Activated T-helper 1 cell treated with anti-CD3 and anti-CD28 coated beads, Interleukin-12 subunit alpha, Interleukin-12 subunit beta, Interleukin-2, Interleukin-4 antibody, amounts not matched to agents 30 ng/mL and 10 ng/mL and 1 ng/mL, durations not matched to agents 14 hours and 24 hours and 36 hours (primary cell): ENCODE results near the gene NAGLU. TPM values are rescaled to one million over a fixed set of nuclear protein-coding genes. Genes with fewer than 3 reads are reported as not detected.

Source experiments
- DNase-seq: peaks from one replicate; pipeline ENCODE4 v3.0.0; 2021; ENCODE audit warnings: low spot score
- H3K27ac Mint-ChIP-seq: one replicate; pipeline ENCODE4 v1.8.0; 2021; ENCODE audit warnings: mild to moderate bottlenecking, mixed read lengths
- H3K27me3 Mint-ChIP-seq: one replicate; pipeline ENCODE4 v1.8.0; 2022; ENCODE audit warnings: mild to moderate bottlenecking, moderate library complexity, mixed read lengths; ENCODE audit not compliant: insufficient read depth
- H3K36me3 Mint-ChIP-seq: one replicate; pipeline ENCODE4 v1.8.0; 2021; ENCODE audit warnings: low read depth, mixed read lengths
- H3K4me1 Mint-ChIP-seq: one replicate; pipeline ENCODE4 v1.8.0; 2021; ENCODE audit warnings: low read depth, mixed read lengths
- H3K4me3 Mint-ChIP-seq: one replicate; pipeline ENCODE4 v1.8.0; 2021; ENCODE audit warnings: mild to moderate bottlenecking, moderate library complexity, mixed read lengths
- H3K9me3 Mint-ChIP-seq: one replicate; pipeline ENCODE4 v1.8.0; 2021; ENCODE audit warnings: mixed read lengths
- intact Hi-C: fragments of 100-400 bp; cut with micrococcal nuclease; formaldehyde crosslinking; loops from one replicate; pipeline ENCODE4 v1.15.1; 2024
- total RNA-seq: library from RNA; stranded (reverse); gene quantifications from 2 replicates; pipeline ENCODE4 v1.2.3, GENCODE V29; 2022

NAGLU gene
- total RNA-seq, 1 donor from 2014 or later = 18.2 TPM

DNA sequence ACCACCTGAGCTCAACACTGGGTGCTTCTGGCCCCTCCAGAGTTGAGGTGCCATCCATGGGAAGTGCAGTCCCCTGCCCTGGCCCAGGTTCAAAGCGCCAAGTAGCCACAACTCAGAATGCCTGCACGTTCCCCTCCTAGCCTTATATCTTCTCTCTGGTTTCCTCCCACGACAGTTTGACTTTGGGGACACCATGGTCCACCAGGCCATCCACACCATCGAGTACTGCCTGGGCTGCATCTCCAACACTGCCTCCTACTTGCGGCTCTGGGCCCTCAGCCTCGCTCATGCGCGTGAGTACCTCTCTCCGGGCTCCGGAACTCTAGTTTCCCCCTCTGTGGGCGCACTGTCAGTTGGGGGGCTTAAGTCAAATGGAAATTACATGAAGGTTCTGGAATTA, 22.4 kb upstream of the NAGLU start:
- no peak for DNase-seq
- peaks cover 2% of the 10 kb centered on the region for H3K27me3 Mint-ChIP-seq
- H3K27ac Mint-ChIP-seq = no peak overlapping the region
- intact Hi-C loops = no loop called here
- peaks cover 5% of the 10 kb centered on the region for H3K4me1 Mint-ChIP-seq
- no peak overlapping the region for H3K4me3 Mint-ChIP-seq
- peaks cover 1% of the 10 kb centered on the region for H3K36me3 Mint-ChIP-seq
- H3K9me3 Mint-ChIP-seq = no peaks in the 10 kb centered on the region

DNA sequence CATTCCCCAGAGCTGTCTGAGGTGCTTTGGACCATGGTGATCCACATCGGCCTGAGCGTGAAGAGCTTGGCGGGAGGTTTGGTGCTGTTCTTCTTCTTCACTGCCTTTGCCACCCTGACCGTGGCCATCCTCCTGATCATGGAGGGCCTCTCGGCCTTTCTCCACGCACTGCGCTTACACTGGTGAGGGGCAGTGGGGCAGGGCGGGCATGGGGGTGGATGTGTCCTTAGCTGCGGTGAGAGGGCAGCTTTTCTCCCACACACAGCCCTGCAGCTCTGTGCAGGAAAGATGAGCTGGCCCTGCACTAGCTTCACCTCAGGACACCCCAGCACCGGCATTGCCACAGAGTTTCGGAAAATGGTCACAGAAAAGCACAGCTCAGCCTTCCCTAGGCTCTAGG, 21.8 kb upstream of the NAGLU start:
- no peak for DNase-seq
- Mint-ChIP-seq H3K27me3 (peaks cover 2% of the 10 kb centered on the region), H3K4me3 (no peak overlapping the region), H3K4me1 (no peaks in the 10 kb centered on the region), H3K27ac (no peak overlapping the region), H3K9me3 (no peaks in the 10 kb centered on the region), H3K36me3 (peaks cover 1% of the 10 kb centered on the region)
- intact Hi-C loops = no loop called here

DNA sequence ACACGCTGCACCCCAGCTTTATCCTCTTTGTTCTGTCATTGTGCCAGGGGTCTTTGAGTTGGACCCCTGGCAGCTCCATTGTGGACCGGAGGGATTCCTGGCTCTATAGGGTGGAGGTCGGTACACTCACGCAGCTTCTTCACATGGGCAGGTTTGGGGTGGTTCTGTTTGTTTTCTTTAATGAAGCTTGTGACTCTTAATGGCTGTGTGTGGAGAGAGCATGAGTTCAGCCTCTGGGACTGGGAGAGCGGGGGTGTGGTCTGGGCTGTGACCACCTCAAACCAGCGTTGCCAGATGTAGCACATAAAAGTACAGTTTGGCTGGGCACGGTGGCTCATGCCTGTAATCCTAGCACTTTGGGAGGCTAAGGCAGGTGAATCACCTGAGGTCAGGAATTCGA, 21.2 kb upstream of the NAGLU start:
- intact Hi-C loops = no loop called here
- Mint-ChIP-seq H3K9me3 (no peaks in the 10 kb centered on the region), H3K27me3 (peaks cover 2% of the 10 kb centered on the region), H3K4me3 (no peak overlapping the region), H3K4me1 (no peaks in the 10 kb centered on the region), H3K36me3 (peaks cover 1% of the 10 kb centered on the region), H3K27ac (no peak overlapping the region)
- no peak for DNase-seq

DNA sequence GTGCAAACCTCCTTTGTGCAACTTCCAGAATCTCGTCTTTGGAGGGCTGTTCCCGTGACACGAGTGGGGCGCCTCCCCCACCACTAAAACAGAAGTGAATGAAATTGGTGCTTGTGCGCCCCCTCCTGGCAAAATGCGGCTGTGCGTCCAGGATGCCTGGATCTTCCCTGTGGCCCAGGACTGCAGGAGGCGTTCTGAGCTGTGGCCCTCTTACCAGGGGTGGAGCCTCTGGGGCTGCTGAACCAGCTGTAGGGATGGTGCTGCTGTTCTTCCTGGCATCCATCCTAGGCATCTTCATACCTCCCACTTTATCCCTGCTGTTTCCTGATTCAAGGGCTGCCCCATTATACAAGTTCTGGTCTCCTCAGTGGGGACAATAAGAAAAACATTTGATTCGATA, 18.5 kb upstream of the NAGLU start:
- Mint-ChIP-seq H3K9me3 (no peaks in the 10 kb centered on the region), H3K36me3 (peaks cover 11% of the 10 kb centered on the region), H3K27me3 (peaks cover 4% of the 10 kb centered on the region), H3K4me1 (no peaks in the 10 kb centered on the region), H3K4me3 (no peak overlapping the region), H3K27ac (no peak overlapping the region)
- DNase-seq = peak; percentile 70
- intact Hi-C loops = loop anchor here (1.0 to 2.0 kb wide), 3 partner anchors 78 to 195 kb away; no protein-coding TSS in a partner anchor

DNA sequence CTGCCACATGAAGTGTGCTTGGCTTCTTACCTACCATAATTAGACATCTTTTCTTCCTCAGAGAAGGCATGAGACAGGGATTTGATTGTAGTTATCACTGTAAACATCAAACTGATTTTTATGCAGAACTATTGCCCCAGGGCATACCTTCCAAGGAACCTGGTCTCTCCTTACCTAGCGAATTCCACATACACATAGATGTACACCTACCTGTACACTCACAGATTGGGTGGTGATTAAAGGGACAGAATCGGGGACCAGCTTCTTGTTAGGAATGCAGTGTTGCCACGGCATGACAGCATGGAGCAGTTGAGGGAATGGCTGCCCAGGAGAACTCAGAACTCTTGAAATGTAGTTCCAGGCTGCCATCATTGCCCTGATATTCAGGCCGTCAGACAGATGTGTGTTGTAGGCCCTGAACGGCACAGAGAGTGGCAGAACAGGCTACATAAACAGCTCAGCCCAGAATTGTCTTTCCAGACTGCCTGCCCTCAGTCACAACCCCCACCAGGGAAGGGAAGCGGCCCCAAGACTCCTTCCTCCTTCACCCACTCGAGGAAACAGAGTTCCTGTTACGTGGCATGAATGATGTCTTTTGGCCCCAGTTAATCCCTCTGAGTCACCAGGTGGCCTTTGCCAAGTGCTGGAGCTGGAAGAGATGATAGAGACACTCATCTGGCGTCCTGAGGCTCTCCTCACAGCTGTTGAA, 17.8 kb upstream of the NAGLU start:
- DNase-seq = no peak
- H3K36me3 Mint-ChIP-seq = peaks cover 11% of the 10 kb centered on the region
- no peak overlapping the region for H3K27ac Mint-ChIP-seq
- H3K4me1 Mint-ChIP-seq = no peaks in the 10 kb centered on the region
- H3K9me3 Mint-ChIP-seq = no peaks in the 10 kb centered on the region
- H3K4me3 Mint-ChIP-seq = no peak overlapping the region
- intact Hi-C loops = no loop called here
- H3K27me3 Mint-ChIP-seq = peaks cover 4% of the 10 kb centered on the region

DNA sequence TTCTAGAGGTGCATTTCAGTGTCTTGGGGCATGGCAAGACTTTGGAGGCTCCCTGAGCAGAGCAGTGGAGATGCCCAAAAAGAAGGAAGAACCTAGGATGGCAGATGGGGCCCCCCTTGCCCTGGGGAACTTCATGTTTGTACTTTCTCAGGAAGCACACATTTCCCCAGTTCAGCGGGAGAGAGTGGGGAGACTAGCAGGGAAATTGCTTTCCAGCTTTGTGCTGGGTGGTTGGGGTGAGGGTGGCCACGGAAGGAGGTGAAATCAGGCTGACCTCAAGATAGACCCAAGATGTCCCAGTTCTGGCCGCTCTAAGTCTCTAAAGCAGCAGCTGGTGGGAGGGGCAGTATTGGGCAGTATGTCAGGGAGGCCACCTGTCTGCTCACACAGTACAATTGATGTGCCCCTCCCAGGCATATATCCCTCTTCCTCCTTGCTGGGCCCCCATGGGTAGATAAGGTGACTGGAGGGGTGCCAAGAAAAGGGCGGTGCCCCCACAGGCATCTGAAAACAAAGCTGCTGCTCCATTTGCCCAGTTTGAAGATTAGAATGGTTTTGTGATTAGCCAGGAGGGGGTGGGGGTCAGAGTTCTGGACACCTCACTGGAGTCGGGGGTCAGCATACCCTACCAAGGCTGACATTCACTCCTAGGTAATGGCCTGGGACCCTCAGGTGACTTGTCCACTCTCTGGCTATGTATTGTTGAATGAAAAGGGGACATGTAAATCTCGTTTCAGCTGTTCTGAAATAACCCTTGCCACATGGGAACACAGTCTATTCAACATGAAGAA, 17.1 kb upstream of the NAGLU start:
- intact Hi-C loops = no loop called here
- H3K27me3 Mint-ChIP-seq = peaks cover 4% of the 10 kb centered on the region
- no peaks in the 10 kb centered on the region for H3K4me1 Mint-ChIP-seq
- DNase-seq = no peak
- H3K4me3 Mint-ChIP-seq = no peak overlapping the region
- H3K27ac Mint-ChIP-seq = no peak overlapping the region
- H3K9me3 Mint-ChIP-seq = no peaks in the 10 kb centered on the region
- peaks cover 11% of the 10 kb centered on the region for H3K36me3 Mint-ChIP-seq

DNA sequence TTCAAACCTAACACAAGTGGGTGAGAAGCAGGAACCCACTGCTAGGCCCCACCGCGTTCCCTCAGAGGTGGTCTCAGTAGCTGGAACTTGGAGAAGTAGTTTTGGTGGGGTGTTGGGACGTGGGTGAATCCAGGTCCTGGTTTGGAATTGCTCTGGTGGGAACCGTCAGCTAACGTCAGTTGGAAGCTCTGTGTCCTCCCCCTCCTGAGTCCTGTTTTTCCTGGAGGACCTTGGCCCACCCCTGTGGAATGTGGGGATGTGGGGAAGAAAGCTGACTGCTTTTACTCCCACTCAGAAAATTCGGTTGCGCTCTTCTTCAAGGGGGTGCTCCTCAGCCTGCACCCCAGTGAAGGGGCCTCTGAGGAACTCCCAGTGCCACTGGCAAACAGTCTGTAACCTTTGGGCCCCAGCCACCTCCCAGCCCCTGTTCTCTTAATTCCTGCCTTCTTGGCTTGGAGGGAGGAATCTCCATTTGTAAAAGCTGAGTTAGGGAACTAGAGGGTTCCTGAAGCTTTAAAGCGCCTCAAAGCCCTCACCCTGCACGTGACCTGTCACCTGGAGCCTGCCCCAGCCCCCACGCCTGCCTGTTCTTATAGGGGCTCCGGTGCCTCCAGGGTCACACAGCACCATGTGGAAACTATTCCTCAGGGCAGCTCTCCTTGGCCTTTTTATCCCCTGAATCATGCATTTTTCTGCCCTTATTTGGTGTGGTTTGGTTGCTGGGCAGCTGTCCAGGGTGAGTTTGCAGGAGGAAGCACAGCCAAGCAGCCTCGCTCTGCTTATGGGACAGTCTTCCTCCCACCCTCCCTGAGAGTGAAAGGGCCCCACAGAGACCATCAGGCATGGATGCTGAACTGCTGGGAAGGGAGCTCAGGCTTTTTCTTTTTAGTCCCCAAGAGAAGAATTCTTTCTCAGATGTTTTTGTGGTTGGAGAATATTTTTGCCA, 16.2 kb upstream of the NAGLU start:
- H3K27ac Mint-ChIP-seq = no peak overlapping the region
- intact Hi-C loops = no loop called here

DNA sequence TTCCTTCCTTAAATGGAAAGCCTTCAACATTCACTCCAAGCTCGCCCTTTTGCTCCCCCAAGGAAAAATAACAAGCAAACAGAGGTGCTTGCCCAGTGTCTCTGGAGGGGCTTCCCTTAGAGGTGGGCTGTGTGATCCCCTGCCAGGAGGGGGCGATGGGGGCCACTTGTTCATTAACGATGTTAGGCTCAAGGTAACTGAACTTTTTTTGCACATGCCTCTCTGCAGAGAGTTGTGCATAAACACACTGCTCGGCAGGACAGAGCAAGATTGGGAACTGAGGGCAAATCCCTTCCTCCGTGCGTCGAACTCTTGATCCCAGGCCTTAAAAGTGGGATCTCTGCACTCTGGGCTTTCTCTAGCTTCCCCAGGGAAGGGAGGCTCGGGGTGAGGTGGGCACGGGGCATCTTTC, 15.5 kb upstream of the NAGLU start:
- no peak for DNase-seq
- no peaks in the 10 kb centered on the region for H3K4me1 Mint-ChIP-seq
- H3K9me3 Mint-ChIP-seq = no peaks in the 10 kb centered on the region
- intact Hi-C loops = no loop called here
- H3K36me3 Mint-ChIP-seq = peaks cover 11% of the 10 kb centered on the region
- peaks cover 6% of the 10 kb centered on the region for H3K27me3 Mint-ChIP-seq
- H3K27ac Mint-ChIP-seq = no peak overlapping the region
- no peak overlapping the region for H3K4me3 Mint-ChIP-seq

More for the DNA sequence above, 16.2 kb upstream of the NAGLU start:
- peaks cover 10% of the 10 kb centered on the region for H3K36me3 Mint-ChIP-seq
- no peak overlapping the region for H3K4me3 Mint-ChIP-seq
- DNase-seq = no peak
- peaks cover 6% of the 10 kb centered on the region for H3K27me3 Mint-ChIP-seq
- no peaks in the 10 kb centered on the region for H3K9me3 Mint-ChIP-seq
- no peaks in the 10 kb centered on the region for H3K4me1 Mint-ChIP-seq

DNA sequence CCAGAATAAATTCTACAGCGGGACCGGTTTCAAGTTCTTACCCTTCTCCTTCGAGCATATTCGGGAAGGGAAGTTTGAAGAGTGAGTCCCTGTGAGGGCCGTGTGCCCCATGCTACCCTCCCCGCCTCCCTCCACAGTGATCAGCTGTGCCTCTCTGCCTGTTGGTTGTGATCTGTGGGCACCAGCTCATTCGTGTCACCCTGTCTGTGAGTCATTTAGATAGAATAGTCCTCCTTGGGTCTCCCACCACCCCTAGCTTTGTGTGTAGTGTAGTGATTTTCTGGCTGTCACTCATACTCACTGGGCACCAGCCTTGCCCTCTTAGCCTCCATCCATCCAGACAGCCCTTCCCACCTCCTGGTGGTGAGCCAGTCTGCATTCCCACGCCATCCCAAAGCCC, 15.0 kb upstream of the NAGLU start:
- Mint-ChIP-seq H3K4me3 (no peak overlapping the region), H3K27me3 (peaks cover 5% of the 10 kb centered on the region), H3K36me3 (peaks cover 11% of the 10 kb centered on the region), H3K4me1 (no peaks in the 10 kb centered on the region), H3K27ac (no peak overlapping the region), H3K9me3 (no peaks in the 10 kb centered on the region)
- DNase-seq = no peak
- intact Hi-C loops = no loop called here

DNA sequence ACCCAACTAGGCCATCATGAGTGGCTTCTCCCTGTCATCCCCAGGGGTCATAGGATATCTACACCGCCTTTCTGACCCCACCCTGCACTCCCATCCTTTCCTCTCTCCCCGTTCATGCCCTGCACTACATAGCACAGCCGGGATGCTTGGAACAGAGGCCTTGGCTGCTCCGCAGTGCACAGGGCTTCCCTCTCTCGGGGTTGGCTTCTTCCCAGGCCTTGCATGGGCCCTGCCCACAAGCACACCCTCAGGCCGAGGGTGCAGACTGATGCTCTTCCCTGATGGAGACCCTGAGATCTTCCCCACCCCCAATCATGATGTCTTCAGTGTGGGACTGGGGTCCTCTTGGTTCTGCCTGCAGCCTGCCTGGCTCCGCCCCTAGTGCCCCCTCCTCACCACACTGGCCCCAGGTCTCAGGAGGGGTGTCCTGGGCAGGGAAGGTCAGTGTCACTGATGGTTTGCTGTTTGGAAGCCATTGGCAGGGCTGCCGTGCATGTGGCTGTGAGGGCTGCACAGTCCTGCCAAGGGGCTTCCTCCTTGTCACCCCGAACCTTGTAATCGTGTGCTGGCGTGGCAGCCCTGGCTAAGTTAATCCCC, 14.3 kb upstream of the NAGLU start:
- Mint-ChIP-seq H3K9me3 (no peaks in the 10 kb centered on the region), H3K27me3 (peaks cover 5% of the 10 kb centered on the region), H3K27ac (no peak overlapping the region), H3K4me1 (no peaks in the 10 kb centered on the region), H3K4me3 (no peak overlapping the region), H3K36me3 (peaks cover 11% of the 10 kb centered on the region)
- no peak for DNase-seq
- intact Hi-C loops = no loop called here

DNA sequence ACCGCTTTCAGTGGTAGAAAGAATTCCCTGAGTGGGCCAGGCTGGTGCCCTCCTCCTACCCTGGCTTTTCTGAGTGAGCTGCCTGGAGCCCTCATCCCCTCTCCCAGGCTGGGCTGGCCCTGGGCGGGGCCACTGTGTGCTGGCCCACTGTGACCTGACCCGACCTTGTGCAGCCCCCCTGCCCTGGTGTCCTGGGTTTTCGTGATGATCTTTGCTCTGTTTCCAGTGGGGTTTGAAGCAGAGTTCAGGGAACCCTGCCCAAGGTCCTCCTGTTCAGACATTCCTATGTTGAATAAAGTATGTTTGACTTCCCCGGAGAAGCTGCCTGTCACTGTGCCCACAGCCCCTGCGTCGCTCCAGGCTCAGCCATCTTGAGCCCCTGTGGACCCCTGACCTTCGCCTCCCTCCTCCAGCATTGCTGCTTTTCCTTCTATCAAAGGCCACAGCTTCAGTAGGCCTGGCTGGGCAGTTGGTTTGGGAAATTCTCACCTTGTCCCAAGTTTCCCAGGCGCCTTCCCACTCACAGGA, 13.7 kb upstream of the NAGLU start:
- no peak for DNase-seq
- Mint-ChIP-seq H3K36me3 (peaks cover 11% of the 10 kb centered on the region), H3K4me1 (peaks cover 3% of the 10 kb centered on the region), H3K27me3 (peaks cover 6% of the 10 kb centered on the region), H3K4me3 (no peak overlapping the region), H3K27ac (no peak overlapping the region), H3K9me3 (no peaks in the 10 kb centered on the region)
- intact Hi-C loops = no loop called here

DNA sequence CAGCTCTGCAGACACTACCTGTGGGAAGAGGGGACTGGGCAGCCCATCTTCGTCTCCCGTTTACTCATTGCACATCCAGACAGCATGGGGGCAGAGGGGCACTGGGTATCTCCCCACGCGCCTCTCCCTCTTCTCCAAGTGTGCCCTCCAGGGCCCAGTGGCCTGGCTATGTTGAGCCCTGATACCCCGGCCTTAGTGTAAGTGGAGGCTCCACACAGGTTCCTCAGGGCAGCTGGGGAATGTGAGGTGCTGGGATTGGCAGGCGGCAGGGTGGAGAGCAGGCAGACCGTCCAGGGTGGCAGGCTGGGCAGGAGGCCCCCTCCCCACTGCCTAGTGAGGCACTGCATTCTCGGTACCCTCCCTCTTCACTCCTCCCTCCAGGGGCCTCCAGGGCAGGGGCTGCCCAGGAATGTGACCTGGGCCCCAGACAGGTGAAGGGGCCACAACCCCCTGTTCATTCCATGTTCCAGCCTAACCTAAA, 13.2 kb upstream of the NAGLU start:
- Mint-ChIP-seq H3K9me3 (no peaks in the 10 kb centered on the region), H3K4me3 (no peak overlapping the region), H3K27ac (no peak overlapping the region), H3K27me3 (peaks cover 7% of the 10 kb centered on the region), H3K4me1 (peaks cover 6% of the 10 kb centered on the region), H3K36me3 (peaks cover 11% of the 10 kb centered on the region)
- no peak for DNase-seq
- intact Hi-C loops = no loop called here
